Measurements from ENCODE around the gene IFIT2. TPM values are rescaled to one million over a fixed set of nuclear protein-coding genes. Genes with fewer than 3 reads are reported as not detected.

The IFIT2 gene
- total RNA-seq, 1 donor from 2014 or later, result 3.6 TPM

DNA sequence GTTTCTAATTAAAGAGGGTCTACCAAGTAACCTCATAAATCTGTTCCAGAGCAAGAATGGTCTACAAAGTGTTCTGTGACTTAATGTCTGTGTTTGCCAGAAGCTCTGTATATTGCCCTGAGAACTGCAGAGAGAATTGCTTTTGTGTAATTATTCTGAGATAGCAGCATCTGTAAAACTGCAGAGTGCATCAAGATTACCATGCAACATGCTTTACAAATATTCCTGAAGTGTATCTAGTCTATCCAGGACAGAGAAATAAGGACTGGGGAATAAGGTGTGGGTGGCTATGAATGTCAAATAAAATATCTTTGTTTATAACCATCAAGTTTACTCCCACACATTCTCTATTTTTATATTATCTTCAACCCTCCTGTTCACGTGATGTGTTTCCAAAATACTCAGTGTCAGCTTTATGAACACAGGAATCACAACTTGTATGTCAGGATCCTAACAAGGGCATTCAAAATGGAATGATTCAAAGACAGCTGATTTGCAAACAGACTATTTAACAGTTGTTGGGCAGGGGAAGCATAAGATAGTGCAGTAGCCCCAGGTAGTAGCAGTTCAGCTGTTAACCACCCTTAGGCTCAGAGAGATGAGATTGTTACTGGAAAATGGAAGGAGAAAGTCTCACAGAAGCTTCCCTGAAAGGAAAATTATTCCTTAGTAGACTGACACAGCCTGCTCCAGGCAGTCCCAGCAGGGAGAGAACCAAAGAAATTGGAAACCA, 35.0 kb upstream of the IFIT2 start:
- no peaks in the 10 kb centered on the region for H3K27me3 Mint-ChIP-seq (ENCODE audit: low read depth)
- H3K4me1 Mint-ChIP-seq, result peaks cover 24% of the 10 kb centered on the region
- H3K36me3 Mint-ChIP-seq, result no peaks in the 10 kb centered on the region
- no peak for DNase-seq (ENCODE audit: low spot score in 2 of 2, unreplicated experiment in 2 of 2)
- TF ChIP-seq CTCF (IDR thresholded peaks at IDR 0.05; ENCODE audit: unreplicated experiment), result no peak
- H3K27ac Mint-ChIP-seq, result peak overlapping the region; percentile 77
- H3K4me3 Mint-ChIP-seq, result no peak overlapping the region
- H3K9me3 Mint-ChIP-seq, result no peaks in the 10 kb centered on the region

DNA sequence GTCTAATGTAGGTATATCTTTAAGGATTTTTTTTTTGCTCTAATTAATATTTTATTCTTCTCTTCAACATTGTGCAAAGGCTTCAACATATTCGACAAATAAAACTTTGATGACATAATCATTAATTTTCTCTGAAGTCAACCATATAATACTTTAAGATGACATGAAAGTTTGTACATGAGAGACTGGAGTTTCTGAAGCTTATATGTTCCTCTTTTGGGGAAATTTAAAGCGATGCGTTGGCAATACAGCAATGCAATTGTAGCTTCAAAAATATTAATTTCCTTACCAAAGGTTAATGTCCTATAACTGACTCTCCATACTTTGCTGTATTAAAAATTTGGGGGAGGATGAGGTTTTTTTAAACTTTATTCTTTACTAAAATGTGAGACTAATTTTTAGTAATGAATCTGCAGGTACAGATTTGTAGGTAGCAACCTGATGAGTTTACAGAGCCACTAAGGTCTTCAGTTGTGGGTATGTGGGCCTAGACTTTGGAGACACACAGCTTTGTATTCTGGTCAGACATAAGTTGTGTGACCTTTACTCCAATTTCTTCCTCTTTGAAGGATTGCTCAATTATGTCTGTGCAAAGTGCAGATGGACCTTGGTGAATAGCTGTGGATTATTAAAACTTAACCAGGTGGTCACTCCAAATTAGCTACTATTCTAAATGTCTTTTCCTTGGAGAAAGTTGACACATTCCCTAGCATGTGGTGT, 32.3 kb upstream of the IFIT2 start:
- H3K4me3 Mint-ChIP-seq, result no peak overlapping the region
- H3K27ac Mint-ChIP-seq, result no peak overlapping the region
- no peaks in the 10 kb centered on the region for H3K36me3 Mint-ChIP-seq
- H3K4me1 Mint-ChIP-seq, result peaks cover 18% of the 10 kb centered on the region
- DNase-seq (ENCODE audit: low spot score in 2 of 2, unreplicated experiment in 2 of 2), result no peak
- TF ChIP-seq CTCF (IDR thresholded peaks at IDR 0.05; ENCODE audit: unreplicated experiment), result no peak
- H3K27me3 Mint-ChIP-seq (ENCODE audit: low read depth), result no peaks in the 10 kb centered on the region
- peaks cover 4% of the 10 kb centered on the region for H3K9me3 Mint-ChIP-seq

GRCh38 chr10:89270153-89270483, 31.7 kb upstream of the IFIT2 start:
- no peaks in the 10 kb centered on the region for H3K36me3 Mint-ChIP-seq
- H3K27me3 Mint-ChIP-seq (ENCODE audit: low read depth), result no peaks in the 10 kb centered on the region
- peaks cover 4% of the 10 kb centered on the region for H3K9me3 Mint-ChIP-seq
- H3K4me1 Mint-ChIP-seq, result peaks cover 23% of the 10 kb centered on the region
- TF ChIP-seq CTCF (IDR thresholded peaks at IDR 0.05; ENCODE audit: unreplicated experiment), result no peak
- H3K4me3 Mint-ChIP-seq, result no peak overlapping the region
- DNase-seq (ENCODE audit: low spot score in 2 of 2, unreplicated experiment in 2 of 2), result no peak
- no peak overlapping the region for H3K27ac Mint-ChIP-seq

- peaks cover 4% of the 10 kb centered on the region for H3K9me3 Mint-ChIP-seq
- H3K36me3 Mint-ChIP-seq, result no peaks in the 10 kb centered on the region
- DNase-seq (ENCODE audit: low spot score in 2 of 2, unreplicated experiment in 2 of 2), result no peak
- no peak overlapping the region for H3K4me3 Mint-ChIP-seq
- no peak for TF ChIP-seq CTCF (IDR thresholded peaks at IDR 0.05; ENCODE audit: unreplicated experiment)
- H3K27ac Mint-ChIP-seq, result no peak overlapping the region
- no peaks in the 10 kb centered on the region for H3K27me3 Mint-ChIP-seq (ENCODE audit: low read depth)
- H3K4me1 Mint-ChIP-seq, result peaks cover 33% of the 10 kb centered on the region
Measured at GRCh38 chr10:89271532-89271931, 30.3 kb upstream of the IFIT2 start.

- no peaks in the 10 kb centered on the region for H3K27me3 Mint-ChIP-seq (ENCODE audit: low read depth)
- no peaks in the 10 kb centered on the region for H3K36me3 Mint-ChIP-seq
- peaks cover 42% of the 10 kb centered on the region for H3K4me1 Mint-ChIP-seq
- DNase-seq (ENCODE audit: low spot score in 2 of 2, unreplicated experiment in 2 of 2), result no peak
- TF ChIP-seq CTCF (IDR thresholded peaks at IDR 0.05; ENCODE audit: unreplicated experiment), result no peak
- H3K9me3 Mint-ChIP-seq, result peaks cover 4% of the 10 kb centered on the region
- H3K27ac Mint-ChIP-seq, result peak overlapping the region; percentile 14
- no peak overlapping the region for H3K4me3 Mint-ChIP-seq
Measured at GRCh38 chr10:89273680-89274079, 28.2 kb upstream of the IFIT2 start.

Data from mesothelial cell of epicardium (in vitro differentiated cells).